Measurements from ENCODE around the gene EPHB2. TPM values are rescaled to one million over a fixed set of nuclear protein-coding genes. Genes with fewer than 3 reads are reported as not detected.

The EPHB2 gene
- polyA plus RNA-seq, 2 of the 4 experiments (the other 2 are of a cell fraction), result 13.0 to 35.3 TPM

DNA sequence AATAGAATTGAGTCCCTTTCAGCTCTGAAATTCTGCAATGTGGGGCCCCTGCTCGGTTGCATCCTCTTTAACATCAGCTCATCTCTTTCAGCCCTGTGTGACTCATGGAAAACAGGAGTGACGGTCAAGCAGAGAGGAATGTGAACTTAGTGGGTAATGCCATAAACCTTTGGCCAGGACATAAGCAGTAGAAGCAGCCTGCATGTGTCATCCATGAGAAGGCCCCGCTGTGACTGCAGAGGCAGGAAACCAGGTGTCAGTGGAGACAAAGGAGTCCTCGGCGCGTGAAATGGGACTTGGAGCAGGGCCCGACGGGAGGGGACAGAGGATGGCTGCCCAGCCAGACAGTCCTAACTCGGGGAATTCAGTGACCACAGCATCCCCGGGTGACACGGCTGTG, 21.1 kb upstream of the EPHB2 start:
- Histone ChIP-seq H3K4me3 (no peak overlapping the region), H3K4me1 (0 out of 3 replicates have a peak, but pooled peaks cover 7% of the 10 kb centered on the region), H3K4me2 (peak overlapping the region; percentile 27; the same call in 1 of the 3 replicates), H3K27ac (peak overlapping the region in 1 of 2 experiments; percentile 63; a peak in 2 of 6 replicates), H3K9me3 (no peaks in the 10 kb centered on the region)
- 9% methylated on average over 9 of the region's 11 CpGs for WGBS (ENCODE audit: missing lambda C conversion rate)
- FAIRE-seq (no peak), DNase-seq (ENCODE audit: low read depth in 1 of 2, low spot score in 1 of 2) (peak; percentile 49 to 77), ATAC-seq (peak; percentile 83 to 87)
- ChIA-PET POLR2A (no interaction called here), CTCF (no interaction called here)
- no peak for TF ChIP-seq ELK1 (IDR thresholded peaks at IDR 0.05; ENCODE audit: low read depth, low read length)
- TF ChIP-seq ZNF302 (CRISPR knock-in tag; IDR thresholded peaks at IDR 0.05), result no peak
- TF ChIP-seq RARB (CRISPR knock-in tag; IDR thresholded peaks at IDR 0.05), result no peak
- no peak for TF ChIP-seq ZC3H11A (IDR thresholded peaks at IDR 0.05)
- TF ChIP-seq FOSB (CRISPR knock-in tag; IDR thresholded peaks at IDR 0.05), result no peak
- no peak for TF ChIP-seq ZSCAN20 (CRISPR knock-in tag; IDR thresholded peaks at IDR 0.05)
- TF ChIP-seq CEBPB (IDR thresholded peaks at IDR 0.05), result no peak
- no peak for TF ChIP-seq NR3C1 (IDR thresholded peaks at IDR 0.05)
- TF ChIP-seq EHMT2 (IDR thresholded peaks at IDR 0.05; ENCODE audit: low read depth), result no peak

DNA sequence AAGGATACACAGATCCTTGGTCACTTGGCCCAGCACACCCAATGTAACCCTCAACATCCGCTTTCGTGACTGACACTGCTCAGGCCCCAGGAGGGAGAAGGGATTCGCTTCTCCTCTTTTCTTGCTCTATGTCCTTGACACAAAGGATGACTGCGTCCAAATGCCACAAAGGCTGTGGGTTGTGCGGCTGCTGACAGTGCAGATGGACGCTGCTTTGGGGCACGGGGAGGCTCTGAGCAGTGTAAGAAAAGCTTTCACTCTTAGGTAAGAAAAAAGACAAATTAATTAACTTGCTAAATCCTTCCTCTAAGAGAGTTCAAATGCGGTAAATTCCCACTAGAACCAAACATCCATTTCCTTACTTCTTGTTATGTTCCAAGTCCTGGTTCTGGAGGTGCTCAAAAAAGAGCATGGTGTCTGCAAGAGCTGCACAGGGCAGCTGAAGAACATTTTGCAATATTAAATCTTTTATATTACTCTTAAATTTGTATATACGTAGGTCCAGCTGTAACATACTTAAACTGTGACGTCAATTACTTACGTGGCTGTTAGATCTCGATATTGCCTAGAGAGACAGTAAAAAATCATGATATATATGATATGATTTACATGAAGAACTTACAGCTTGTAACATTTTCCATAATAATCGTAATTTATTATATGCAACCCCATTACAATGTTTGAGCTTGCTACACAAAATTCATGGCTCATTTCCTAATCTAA, 19.4 kb upstream of the EPHB2 start:
- no peak for ATAC-seq
- 0 out of 3 replicates have a peak, but pooled peaks cover 7% of the 10 kb centered on the region for H3K4me1 ChIP-seq
- WGBS (ENCODE audit: missing lambda C conversion rate), result 72% methylated on average over 13 of the region's 13 CpGs
- H3K9me3 ChIP-seq, result no peaks in the 10 kb centered on the region
- ChIA-PET POLR2A (interaction anchor here (0.6 kb wide), 1 partner anchor 241 kb away, joined by 7 read pairs; no protein-coding TSS in a partner anchor), CTCF (interaction anchor here (0.8 to 1.8 kb wide), 4 partner anchors 11 to 812 kb away, joined by 3 to 7 read pairs (median 4); no protein-coding TSS in a partner anchor)
- H3K4me2 ChIP-seq, result no peak overlapping the region
- no peak overlapping the region for H3K27ac ChIP-seq
- H3K4me3 ChIP-seq, result no peak overlapping the region
- no peak for DNase-seq (ENCODE audit: low read depth in 1 of 2, low spot score in 1 of 2)
- TF ChIP-seq RCOR1 (IDR thresholded peaks at IDR 0.05; ENCODE audit: low read depth, low read length), result no peak
- TF ChIP-seq TFCP2L1 (CRISPR knock-in tag; IDR thresholded peaks at IDR 0.05), result no peak
- no peak for TF ChIP-seq ATOH8 (CRISPR knock-in tag; IDR thresholded peaks at IDR 0.05; ENCODE audit: low read depth)
- TF ChIP-seq FOSB (CRISPR knock-in tag; IDR thresholded peaks at IDR 0.05), result no peak
- TF ChIP-seq KDM1A (IDR thresholded peaks at IDR 0.05; ENCODE audit: low read depth), result no peak
- no peak for TF ChIP-seq REST (IDR thresholded peaks at IDR 0.05)
- TF ChIP-seq SMC3 (IDR thresholded peaks at IDR 0.05), result no peak
- no peak for TF ChIP-seq RNF2 (IDR thresholded peaks at IDR 0.05; ENCODE audit: borderline replicate concordance, low read depth)
- TF ChIP-seq ZFP36 (IDR thresholded peaks at IDR 0.05; ENCODE audit: borderline replicate concordance, partially characterized antibody), result no peak
- no peak for TF ChIP-seq MAZ (IDR thresholded peaks at IDR 0.05; ENCODE audit: borderline replicate concordance, low read depth, low read length)
- TF ChIP-seq CHD4 (IDR thresholded peaks at IDR 0.05; ENCODE audit: borderline replicate concordance), result no peak
- no peak for TF ChIP-seq ZNF302 (CRISPR knock-in tag; IDR thresholded peaks at IDR 0.05)
- no peak for TF ChIP-seq EHMT2 (IDR thresholded peaks at IDR 0.05; ENCODE audit: low read depth)
- TF ChIP-seq GATA3 (IDR thresholded peaks at IDR 0.05; ENCODE audit: borderline replicate concordance), result no peak
- TF ChIP-seq CTCF (IDR thresholded peaks at IDR 0.05), result no peak
- no peak for TF ChIP-seq NPAS2 (CRISPR knock-in tag; IDR thresholded peaks at IDR 0.05; ENCODE audit: borderline replicate concordance)
- no peak for TF ChIP-seq ELK1 (IDR thresholded peaks at IDR 0.05; ENCODE audit: low read depth, low read length)
- TF ChIP-seq BCL3 (IDR thresholded peaks at IDR 0.05), result no peak
- no peak for FAIRE-seq
